22Rv1 (cell line): ENCODE data around the gene RBM44.
"Not testable (repeated sequence)": the region's sequence is repeated elsewhere in the genome, so short reads cannot be mapped to it uniquely, and the experiment has no call there.

Experiments
- H3K27ac ChIP-seq: fragments of 450-650 bp; 2 replicates; pipeline ENCODE4 v1.5.1; 2017
- ZFX ChIP-seq: fragments of 450-650 bp; IDR thresholded peaks from 2 replicates; pipeline ENCODE4 v1.6.1; 2017; ENCODE audit warnings: antibody characterized with exemption, borderline replicate concordance
- TF ChIP-seq, protein P1 (sequence below): fragments of 450-650 bp; IDR thresholded peaks from 2 replicates; pipeline ENCODE4 v1.5.1; 2017; ENCODE audit warnings: mild to moderate bottlenecking

Gene RBM44, protein sequence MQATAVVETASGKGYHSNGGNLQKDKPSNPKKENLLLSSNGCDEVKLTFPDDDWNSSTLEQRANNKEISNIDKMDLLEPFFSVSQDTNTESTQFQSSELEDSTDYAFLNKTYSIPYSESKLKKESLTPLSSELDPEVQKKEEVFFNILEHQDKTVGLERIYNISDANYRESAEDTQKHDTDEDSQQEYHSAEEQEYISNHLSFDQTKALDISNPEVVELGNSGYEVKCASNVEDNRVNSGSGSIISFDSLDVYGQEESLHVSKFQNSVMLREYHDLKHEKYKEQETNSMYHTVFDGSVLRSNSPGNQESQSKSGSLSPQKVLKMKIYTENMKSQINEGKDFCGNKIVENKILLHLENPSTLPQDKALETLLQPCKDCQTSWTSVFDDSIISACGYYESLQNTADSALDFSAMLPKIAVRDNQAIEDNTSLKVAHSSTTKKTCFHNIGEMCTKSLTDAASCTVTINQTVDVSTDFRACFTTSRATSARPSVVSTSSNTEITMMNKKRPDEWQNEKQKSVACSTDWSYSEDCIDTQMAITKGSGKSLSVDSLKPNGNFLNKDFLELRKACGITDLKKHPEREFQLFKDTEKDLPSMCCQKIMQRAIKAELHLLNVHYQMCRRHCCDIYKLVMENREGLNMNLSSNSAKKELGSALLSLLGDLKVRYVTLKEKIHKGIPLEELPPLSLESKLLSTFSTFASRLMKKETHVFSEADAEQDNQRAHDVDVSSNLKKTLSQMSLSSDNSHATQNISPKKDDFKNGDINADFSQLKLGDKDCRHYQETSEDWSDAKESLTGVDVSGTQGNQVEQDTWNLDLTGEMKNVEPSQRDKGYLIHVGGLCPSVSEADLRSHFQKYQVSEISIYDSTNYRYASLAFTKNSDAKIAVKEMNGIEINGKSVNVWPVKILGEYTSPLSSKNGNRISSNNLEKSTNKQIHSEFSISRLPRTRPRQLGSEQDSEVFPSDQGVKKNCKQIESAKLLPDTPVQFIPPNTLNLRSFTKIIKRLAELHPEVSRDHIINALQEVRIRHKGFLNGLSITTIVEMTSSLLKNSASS

DNA sequence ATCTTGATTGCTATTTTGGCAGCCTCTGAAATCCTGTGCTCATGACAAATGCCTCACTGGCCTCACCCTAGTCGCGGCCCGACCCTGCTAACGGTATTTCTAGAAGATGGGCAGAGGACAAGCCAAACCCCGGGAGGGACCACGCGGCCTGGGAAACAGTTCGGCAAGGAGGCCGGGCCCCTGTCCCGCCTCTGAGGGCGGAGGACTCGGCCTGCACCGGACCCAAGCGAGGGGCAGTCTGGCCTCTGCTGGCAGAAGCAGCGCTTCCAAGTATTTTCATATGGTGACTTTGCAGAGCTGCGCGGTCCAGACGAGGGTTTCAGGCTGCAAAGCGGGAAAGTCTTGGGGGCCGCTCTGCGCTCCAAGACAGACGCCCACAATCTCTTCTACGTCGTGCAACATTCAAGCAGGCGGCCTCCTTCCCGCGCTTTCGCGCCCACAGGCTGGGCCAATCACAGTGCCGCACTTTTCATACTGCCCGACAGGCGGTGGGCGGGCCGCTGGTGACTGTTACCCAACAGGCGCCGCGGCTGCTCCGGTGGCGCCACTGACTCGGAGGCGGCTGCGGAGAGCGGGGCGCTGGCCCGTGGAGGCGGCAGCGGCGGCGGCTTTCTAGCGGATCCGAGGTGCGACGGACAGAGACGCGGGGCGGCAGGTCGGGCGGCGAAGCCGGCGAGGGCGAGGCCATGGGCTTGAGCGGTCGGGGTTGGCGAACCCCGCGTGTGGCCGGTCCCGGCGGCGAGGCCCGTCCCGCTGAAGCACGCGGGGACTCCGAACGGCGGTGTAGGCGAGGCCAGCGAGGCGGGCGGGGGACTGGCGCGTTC lies at the start of gene RBM44:
Gene RBM44 (plus strand): TSS at position 544 of the 824 bp plus-strand sequence. CDS start 14,831 bp downstream, outside the sequence.
- TF ChIP-seq ZFX, result no peak
- TF ChIP-seq, protein P1, sequence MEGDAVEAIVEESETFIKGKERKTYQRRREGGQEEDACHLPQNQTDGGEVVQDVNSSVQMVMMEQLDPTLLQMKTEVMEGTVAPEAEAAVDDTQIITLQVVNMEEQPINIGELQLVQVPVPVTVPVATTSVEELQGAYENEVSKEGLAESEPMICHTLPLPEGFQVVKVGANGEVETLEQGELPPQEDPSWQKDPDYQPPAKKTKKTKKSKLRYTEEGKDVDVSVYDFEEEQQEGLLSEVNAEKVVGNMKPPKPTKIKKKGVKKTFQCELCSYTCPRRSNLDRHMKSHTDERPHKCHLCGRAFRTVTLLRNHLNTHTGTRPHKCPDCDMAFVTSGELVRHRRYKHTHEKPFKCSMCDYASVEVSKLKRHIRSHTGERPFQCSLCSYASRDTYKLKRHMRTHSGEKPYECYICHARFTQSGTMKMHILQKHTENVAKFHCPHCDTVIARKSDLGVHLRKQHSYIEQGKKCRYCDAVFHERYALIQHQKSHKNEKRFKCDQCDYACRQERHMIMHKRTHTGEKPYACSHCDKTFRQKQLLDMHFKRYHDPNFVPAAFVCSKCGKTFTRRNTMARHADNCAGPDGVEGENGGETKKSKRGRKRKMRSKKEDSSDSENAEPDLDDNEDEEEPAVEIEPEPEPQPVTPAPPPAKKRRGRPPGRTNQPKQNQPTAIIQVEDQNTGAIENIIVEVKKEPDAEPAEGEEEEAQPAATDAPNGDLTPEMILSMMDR, result no peak
- no peak within 1 kb of the TSS for H3K27ac ChIP-seq

DNA sequence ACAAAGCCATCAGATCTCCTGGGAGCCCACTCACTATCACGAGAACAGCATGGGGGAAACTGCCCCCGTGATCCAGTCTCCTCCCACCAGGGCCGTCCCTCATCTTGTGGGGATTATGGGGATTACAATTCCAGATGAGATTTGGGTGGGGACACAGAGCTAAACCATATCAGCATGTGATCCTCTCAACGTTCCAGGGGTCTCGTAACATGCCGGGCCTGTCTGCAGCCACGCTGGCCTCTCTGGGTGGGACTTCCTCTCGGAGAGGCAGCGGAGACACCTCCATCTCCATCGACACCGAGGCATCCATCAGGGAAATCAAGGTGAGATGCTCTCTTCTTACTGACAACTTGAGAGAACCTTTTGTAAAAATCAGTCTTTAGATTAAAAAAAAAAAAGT lies 49.6 kb upstream of the RBM44 start:
- no peak overlapping the region for H3K27ac ChIP-seq
- TF ChIP-seq, protein P1, result no peak
- no peak for TF ChIP-seq ZFX

- no peak overlapping the region for H3K27ac ChIP-seq
- TF ChIP-seq ZFX, result no peak
- TF ChIP-seq, protein P1, result no peak
These were observed 48.6 kb upstream of the RBM44 start for GRCh38 chr2:237749961-237750360.

DNA sequence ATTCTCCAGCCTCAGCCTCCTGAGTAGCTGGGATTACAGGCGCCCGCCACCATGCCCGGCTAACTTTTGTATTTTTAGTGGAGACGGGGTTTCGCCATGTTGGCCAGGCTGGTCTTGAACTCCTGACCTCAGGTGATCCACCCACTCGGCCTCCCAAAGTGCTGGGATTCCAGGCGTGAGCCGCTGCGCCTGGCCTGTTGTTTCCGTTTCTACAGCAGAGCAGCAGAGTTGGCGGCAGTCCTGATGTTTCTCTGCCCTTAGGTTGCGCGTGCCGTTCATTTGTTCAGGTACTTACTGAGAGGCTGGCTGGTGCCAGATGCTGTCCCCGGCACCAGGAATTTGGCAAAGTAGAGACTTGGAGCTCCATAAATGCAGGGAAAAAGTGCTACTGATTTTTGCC lies 48.1 kb upstream of the RBM44 start:
- not testable (repeated sequence) for H3K27ac ChIP-seq

- no peak overlapping the region for H3K27ac ChIP-seq
- TF ChIP-seq ZFX, result no peak
- TF ChIP-seq, protein P1, result no peak
These were observed 45.8 kb upstream of the RBM44 start for GRCh38 chr2:237752761-237753165.

GRCh38 chr2:237754182-237754581 lies 44.4 kb upstream of the RBM44 start:
- H3K27ac ChIP-seq, result no peak overlapping the region
- TF ChIP-seq, protein P1, result no peak
- no peak for TF ChIP-seq ZFX
